CMK (cell line): ENCODE measurements around the gene PEAK1.
"Not testable (repeated sequence)": the region's sequence is repeated elsewhere in the genome, so short reads cannot be mapped to it uniquely, and the experiment has no call there.

Experiments used
- DNase-seq: peaks from one replicate; pipeline ENCODE4 v3.0.0-alpha.2; 2010; ENCODE audit warnings: low read depth

Gene PEAK1

GRCh38 chr15:77309392-77309791 is 110.5 kb downstream of the PEAK1 start:
- no peak for DNase-seq

DNA sequence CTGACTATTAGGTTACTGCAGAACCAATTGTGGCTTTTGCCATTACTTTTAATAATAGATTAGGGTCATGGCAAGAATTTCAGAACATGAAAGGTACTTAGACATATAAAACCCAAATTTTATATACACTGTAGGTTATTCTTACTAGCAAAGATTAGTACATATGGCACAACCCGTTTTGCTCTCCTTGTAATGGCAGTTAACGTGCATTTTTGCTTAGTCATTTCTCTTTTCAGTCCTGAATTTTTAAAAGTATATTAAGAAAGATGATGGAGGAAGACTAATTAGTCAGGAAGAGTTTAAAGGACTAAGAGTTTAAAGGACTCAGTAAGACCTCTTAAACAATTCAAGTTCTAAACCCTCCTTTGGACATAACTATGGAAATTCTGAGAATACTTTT is 114.0 kb downstream of the PEAK1 start:
- DNase-seq, result no peak

- DNase-seq, result no peak
Measured at GRCh38 chr15:77296773-77297337, 123.0 kb downstream of the PEAK1 start.

- DNase-seq, result no peak
Measured at GRCh38 chr15:77295446-77295845, 124.5 kb downstream of the PEAK1 start.

DNA sequence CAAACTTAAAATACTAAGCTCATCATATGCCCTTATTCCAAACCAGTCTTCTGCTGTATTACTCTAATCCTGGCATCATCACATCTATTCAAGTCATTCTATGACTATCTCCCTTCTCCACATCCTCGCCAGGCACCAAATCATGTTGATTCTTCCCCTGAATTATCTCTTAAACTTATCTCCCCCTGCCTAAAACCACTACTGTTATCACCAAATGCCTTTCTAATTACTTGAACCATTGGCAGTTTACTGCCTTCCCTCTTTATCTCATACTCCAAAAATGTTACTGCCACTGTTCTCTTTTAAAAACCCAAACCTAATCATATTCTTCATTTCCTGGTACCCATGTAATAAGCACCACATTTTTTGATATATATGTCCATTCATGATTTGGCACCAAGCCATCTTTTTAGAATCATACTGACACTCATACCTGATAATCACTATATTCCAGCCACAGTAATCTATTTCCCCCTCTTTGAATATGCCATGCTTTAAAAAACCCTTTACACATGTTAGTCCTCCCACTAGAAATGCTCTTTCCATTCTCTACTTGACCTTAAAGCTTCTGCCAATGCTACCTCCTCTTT is 126.8 kb downstream of the PEAK1 start:
- no peak for DNase-seq

- DNase-seq, result no peak
Measured at GRCh38 chr15:77291107-77291506, 128.8 kb downstream of the PEAK1 start.

- DNase-seq, result no peak
Measured at GRCh38 chr15:77287385-77287784, 132.5 kb downstream of the PEAK1 start.

- no peak for DNase-seq
Measured at GRCh38 chr15:77285057-77285997, 134.6 kb downstream of the PEAK1 start.

GRCh38 chr15:77282333-77282732 is 137.6 kb downstream of the PEAK1 start:
- no peak for DNase-seq

DNA sequence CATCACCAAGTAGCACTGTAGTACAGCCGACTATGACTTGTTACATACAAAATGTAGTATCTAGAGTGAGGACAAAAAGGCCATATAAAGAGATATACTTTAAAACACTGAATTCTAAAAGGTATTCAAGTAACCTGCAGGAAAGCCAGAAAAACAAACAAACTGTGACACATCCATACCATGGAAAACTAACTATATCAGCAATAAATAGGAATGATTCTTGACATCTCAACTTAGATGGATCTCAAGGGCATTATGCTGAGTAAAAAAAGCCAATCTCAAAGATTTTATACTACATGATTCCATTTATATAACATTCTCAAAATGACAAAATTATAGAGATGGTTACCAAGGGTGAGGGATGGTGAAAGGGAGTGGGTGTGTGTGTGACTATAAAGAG is 143.0 kb downstream of the PEAK1 start:
- no peak for DNase-seq

- no peak for DNase-seq
Measured at GRCh38 chr15:77276096-77276495, 143.8 kb downstream of the PEAK1 start.

DNA sequence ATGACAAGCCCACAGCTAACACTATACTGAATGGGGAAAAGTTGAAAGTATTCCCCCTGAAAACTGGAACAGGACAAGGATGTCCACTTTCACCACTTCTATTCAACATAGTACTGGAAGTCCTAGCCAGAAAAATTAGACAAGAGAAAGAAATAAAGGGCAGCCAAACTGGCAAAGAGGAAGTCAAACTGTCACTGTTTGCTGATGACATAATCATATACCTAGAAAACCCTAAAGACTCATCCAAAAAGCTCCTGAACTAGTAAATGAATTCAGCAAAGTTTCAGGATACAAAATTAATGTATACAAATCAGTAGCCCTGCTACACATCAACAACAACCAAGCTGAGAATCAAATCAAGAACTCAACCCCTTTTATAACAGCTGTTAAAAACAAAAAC is 146.8 kb downstream of the PEAK1 start:
- DNase-seq, result not testable (repeated sequence)

DNA sequence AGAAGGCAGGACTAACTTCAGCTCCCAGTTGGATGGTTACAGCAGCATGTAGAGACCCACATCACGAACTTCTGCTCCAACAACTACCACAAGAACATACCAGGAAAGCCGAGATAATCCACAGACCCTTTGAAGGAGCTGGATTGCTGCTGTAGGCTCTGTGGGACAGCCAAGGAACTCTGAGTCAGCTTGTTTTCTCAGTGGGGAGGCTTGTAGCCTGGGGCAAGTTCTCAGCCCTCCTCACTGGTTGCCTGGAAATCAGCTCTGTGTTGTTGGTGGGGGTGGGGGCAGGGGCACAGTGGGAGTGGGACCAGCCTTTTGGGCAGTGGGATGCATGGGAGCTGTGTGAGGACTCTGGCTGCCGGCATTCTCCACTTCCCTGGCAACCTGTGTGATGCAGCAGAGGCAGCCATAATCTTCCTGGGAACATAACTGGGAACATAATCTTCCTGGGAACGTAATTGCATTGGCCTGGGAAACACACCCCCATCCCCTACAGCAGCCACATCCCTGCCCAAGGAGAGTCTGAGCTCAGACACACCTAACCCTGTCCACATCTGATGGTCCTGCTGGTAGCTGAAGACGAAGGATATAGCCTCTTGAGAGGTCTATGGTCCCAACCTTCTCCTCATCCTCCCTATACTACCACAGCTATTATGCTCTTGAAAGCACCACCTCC is 153.1 kb downstream of the PEAK1 start:
- no peak for DNase-seq

DNA sequence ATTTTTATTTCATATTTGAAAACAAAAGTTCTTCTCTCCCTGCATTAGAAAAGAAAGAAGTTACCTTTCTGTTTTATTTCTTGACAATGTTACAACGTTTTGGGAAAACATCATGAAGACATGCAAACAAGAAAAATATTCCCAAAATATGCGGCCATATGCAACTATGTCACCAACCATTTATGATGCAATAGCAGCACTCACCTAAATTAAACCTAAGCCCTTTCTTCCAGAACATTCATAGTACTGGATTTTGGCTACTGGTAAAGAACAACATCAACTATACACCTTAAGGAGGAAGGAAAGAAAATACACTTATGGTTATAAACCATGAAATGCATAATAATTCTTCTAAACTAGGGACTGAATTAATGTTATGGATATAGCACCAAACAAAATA is 164.5 kb downstream of the PEAK1 start:
- no peak for DNase-seq

DNA sequence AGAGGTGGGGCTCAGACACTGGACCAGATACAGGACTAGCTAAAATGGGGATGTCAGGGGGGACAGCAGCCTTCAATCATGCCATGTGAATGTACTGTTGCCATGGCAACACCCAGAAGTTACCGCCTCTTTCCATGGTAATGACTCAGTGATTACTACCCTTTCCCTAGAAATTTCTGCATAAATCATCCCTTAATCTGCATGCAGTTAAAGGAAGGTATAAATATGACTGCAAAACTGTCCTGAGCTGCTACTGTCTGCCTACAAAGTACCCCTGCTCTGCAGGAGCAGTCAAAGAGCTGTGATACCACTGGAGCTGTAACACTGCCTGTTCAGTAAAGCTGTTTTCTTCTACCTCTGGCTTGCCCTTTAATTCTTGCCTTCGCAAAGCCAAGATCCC is 168.2 kb downstream of the PEAK1 start:
- DNase-seq, result no peak

GRCh38 chr15:77247116-77247515 is 172.8 kb downstream of the PEAK1 start:
- no peak for DNase-seq

GRCh38 chr15:77243716-77244401 is 176.0 kb downstream of the PEAK1 start:
- DNase-seq, result no peak

DNA sequence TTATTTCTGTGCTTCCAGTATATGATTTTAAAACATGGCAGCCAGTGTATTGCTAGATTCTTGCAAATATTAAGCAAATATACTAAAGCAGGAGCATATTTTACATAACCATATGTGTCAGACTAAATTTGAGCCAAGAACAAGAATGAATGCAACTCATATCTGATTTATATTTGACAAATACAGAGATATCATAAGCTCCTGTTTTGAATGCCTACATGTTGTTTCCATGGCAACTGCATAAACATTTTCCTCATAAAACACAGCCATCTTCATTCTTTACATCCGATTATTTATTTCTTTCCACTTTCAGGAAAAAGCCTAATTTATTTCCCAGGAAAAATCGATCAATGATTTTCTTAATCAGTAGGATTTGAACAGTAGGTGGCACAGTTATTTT is 176.8 kb downstream of the PEAK1 start:
- DNase-seq, result no peak

GRCh38 chr15:77239882-77240608 is 179.9 kb downstream of the PEAK1 start:
- DNase-seq, result no peak

DNA sequence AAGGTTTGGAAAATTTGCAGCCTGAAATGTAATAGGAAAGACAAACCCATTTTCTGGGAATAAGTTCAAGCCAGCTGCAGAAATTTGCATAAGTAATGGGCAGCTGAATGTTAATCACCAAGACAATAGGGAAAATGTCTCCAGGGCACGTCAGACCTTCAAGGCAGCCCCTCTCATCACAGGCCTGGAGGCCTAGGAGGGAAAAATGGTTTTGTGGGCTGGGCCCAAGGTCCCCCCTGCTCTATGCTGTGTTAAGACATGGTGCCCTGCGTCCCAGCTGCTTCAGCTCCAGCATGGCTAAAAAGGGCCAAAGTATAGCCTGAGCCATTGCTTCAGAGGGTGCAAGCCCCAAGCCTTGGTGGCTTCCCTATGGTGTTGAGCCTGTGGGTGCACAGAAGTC is 184.3 kb downstream of the PEAK1 start:
- DNase-seq, result no peak

DNA sequence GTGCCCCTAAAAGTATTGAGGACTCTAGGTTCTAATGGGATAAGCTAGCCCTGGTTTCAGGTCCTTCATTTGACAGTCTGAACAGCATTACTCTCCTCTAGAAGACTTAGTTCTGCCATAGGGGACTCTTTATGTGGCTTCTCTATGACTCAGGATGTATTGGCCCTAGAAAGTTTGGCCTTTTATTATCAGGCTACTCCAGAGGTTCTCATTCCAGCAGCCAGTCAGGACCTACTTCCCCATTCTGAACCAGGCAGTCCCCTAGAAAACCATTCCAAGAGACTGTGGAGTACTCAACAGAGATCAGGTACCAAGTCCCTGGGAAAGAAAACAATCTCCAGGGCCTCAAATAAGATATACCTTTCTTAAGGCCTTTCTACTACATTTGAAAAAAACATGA is 191.1 kb downstream of the PEAK1 start:
- peak; percentile 22 for DNase-seq
